H54 (cell line): ENCODE measurements around the gene FAM170B.

Experiments
- DNase-seq: peaks from one replicate; pipeline ENCODE4 v3.0.0; 2011; ENCODE audit warnings: low spot score, mixed read lengths; ENCODE audit not compliant: insufficient read length
- FAIRE-seq: peaks from 3 replicates; lab custom pipeline; 2011; peaks lifted over from hg19 to GRCh38; lab: Jason Lieb, UNC
- POLR2A ChIP-seq: IDR thresholded peaks from 2 replicates; pipeline ENCODE4 v1.6.1; 2011; ENCODE audit warnings: low read depth, mild to moderate bottlenecking, low read length

Gene FAM170B

GRCh38 chr10:49134327-49134726, 506 bp upstream of the FAM170B start:
- no peak for FAIRE-seq
- DNase-seq: no peak
- no peak for TF ChIP-seq POLR2A

GRCh38 chr10:49132362-49132737, 1.5 kb downstream of the FAM170B start:
- DNase-seq (no peak), FAIRE-seq (no peak)

GRCh38 chr10:49131507-49132361, 2.1 kb downstream of the FAM170B start:
- DNase-seq (no peak), FAIRE-seq (no peak)
- no peak for TF ChIP-seq POLR2A

More at GRCh38 chr10:49132362-49132737, 1.5 kb downstream of the FAM170B start:
- no peak for TF ChIP-seq POLR2A

- DNase-seq (no peak), FAIRE-seq (no peak)
- no peak for TF ChIP-seq POLR2A
These were observed 4.4 kb downstream of the FAM170B start for GRCh38 chr10:49129376-49129775.

GRCh38 chr10:49128854-49129253, 5.0 kb downstream of the FAM170B start:
- no peak for TF ChIP-seq POLR2A

GRCh38 chr10:49123981-49124950, 9.6 kb downstream of the FAM170B start:
- DNase-seq (no peak), FAIRE-seq (no peak)
- TF ChIP-seq POLR2A: no peak

More at GRCh38 chr10:49128854-49129253, 5.0 kb downstream of the FAM170B start:
- FAIRE-seq (no peak), DNase-seq (no peak)

- DNase-seq (no peak), FAIRE-seq (no peak)
- TF ChIP-seq POLR2A: no peak
These were observed 12.9 kb downstream of the FAM170B start for GRCh38 chr10:49120911-49121310.

- no peak for TF ChIP-seq POLR2A
- FAIRE-seq: no peak
- no peak for DNase-seq
These were observed 14.1 kb downstream of the FAM170B start for GRCh38 chr10:49119746-49120145.

- TF ChIP-seq POLR2A: no peak
- DNase-seq: no peak
- FAIRE-seq: no peak
These were observed 15.3 kb downstream of the FAM170B start for GRCh38 chr10:49118430-49119074.

- no peak for DNase-seq
- no peak for FAIRE-seq
- TF ChIP-seq POLR2A: no peak
These were observed 16.3 kb downstream of the FAM170B start for GRCh38 chr10:49117376-49118070.

GRCh38 chr10:49116509-49117375, 17.1 kb downstream of the FAM170B start:
- TF ChIP-seq POLR2A: no peak
- no peak for FAIRE-seq
- no peak for DNase-seq
